Adrenal gland (tissue), 5 donors: ENCODE data around the gene KCNH1.

Source experiments
- CTCF ChIP-seq, 6 experiments: fragments of 450-650 bp in 4 of 6; fragments of 200-600 bp in 2 of 6; sonication (generic) in 1 of 6; IDR thresholded peaks; 1 replicate in 5 of 6; 2 replicates in 1 of 6; pipeline versions ENCODE4 v1.5.1 to v1.8.0; 2016 to 2021; ENCODE audit warnings: antibody characterized with exemption in 6 of 6, mild to moderate bottlenecking in 2 of 6, moderate library complexity in 1 of 6
- POLR2A ChIP-seq, 2 donors: fragments of 450-650 bp; IDR thresholded peaks; one replicate each; pipeline ENCODE4 v1.6.1; 2017; ENCODE audit warnings: antibody characterized with exemption in 2 of 2, mild to moderate bottlenecking in 2 of 2, moderate library complexity in 1 of 2
- donor health status: DM: no; HTN: no; CAD: no.

GRCh38 chr1:210912752-210913151, 221.2 kb downstream of the KCNH1 start:
- no peak for TF ChIP-seq CTCF (IDR thresholded peaks at IDR 0.05)
- no peak for TF ChIP-seq POLR2A (IDR thresholded peaks at IDR 0.05)
